Smooth muscle cell (in vitro differentiated cells): ENCODE measurements around the gene ZNRF2. TPM values are rescaled to one million over a fixed set of nuclear protein-coding genes. Genes with fewer than 3 reads are reported as not detected.

Experiments used
- DNase-seq: peaks from one replicate; lab custom pipeline; 2025; ENCODE audit not compliant: unreplicated experiment; lab: John Stamatoyannopoulos, UW
- H2AFZ ChIP-seq: fragments of 200-600 bp; sonication (generic); 2 replicates; pipeline ENCODE4 v1.6.0; 2016; ENCODE audit warnings: antibody characterized with exemption, low read depth, mild to moderate bottlenecking
- H3F3A ChIP-seq: fragments of 200-600 bp; sonication (generic); 2 replicates; pipeline ENCODE4 v1.6.0; 2017; ENCODE audit warnings: antibody characterized with exemption, low read depth
- H3K27ac ChIP-seq: fragments of 200-600 bp; sonication (generic); 2 replicates; pipeline ENCODE4 v1.5.1; 2016; ENCODE audit warnings: low read depth, mild to moderate bottlenecking
- H3K27me3 ChIP-seq: fragments of 200-600 bp; sonication (generic); 2 replicates; pipeline ENCODE4 v1.6.1; 2016; ENCODE audit warnings: low read depth, mild to moderate bottlenecking
- H3K36me3 ChIP-seq: fragments of 200-600 bp; sonication (generic); 2 replicates; pipeline ENCODE4 v1.5.1; 2016; ENCODE audit warnings: low read depth
- H3K4me1 ChIP-seq: fragments of 200-600 bp; sonication (generic); 2 replicates; pipeline ENCODE4 v1.5.1; 2016; ENCODE audit warnings: low read depth
- H3K4me2 ChIP-seq: fragments of 200-600 bp; sonication (generic); 2 replicates; pipeline ENCODE4 v1.6.0; 2016; ENCODE audit warnings: mild to moderate bottlenecking
- H3K4me3 ChIP-seq: fragments of 200-600 bp; sonication (generic); 2 replicates; pipeline ENCODE4 v1.5.1; 2016; ENCODE audit warnings: mild to moderate bottlenecking
- H3K79me2 ChIP-seq: fragments of 200-600 bp; sonication (generic); 2 replicates; pipeline ENCODE4 v1.6.0; 2016; ENCODE audit warnings: low read depth, mild to moderate bottlenecking
- H3K9ac ChIP-seq: fragments of 200-600 bp; sonication (generic); 2 replicates; pipeline ENCODE4 v1.6.0; 2016; ENCODE audit warnings: low read depth
- H3K9me3 ChIP-seq: fragments of 200-600 bp; sonication (generic); replicated peaks from 2 replicates; pipeline ENCODE4 v1.5.1; 2016; ENCODE audit warnings: low read depth
- H4K20me1 ChIP-seq: fragments of 200-600 bp; sonication (generic); 2 replicates; pipeline ENCODE4 v1.6.0; 2016; ENCODE audit warnings: low read depth
- WGBS: methylation state at CpG from one replicate; pipeline ENCODE4 v1.1.7; 2016; ENCODE audit warnings: low lambda C conversion rate; 5-methylcytosine and 5-hydroxymethylcytosine counted together
- polyA plus RNA-seq: library from polyadenylated mRNA; unstranded; fragments of >200 nt; fragmentation: Nextera tagmentation; extraction: Ambion mirVana; gene quantifications from 2 replicates; pipeline ENCODE4 v1.2.1, GENCODE V29; 2016
- total RNA-seq: library from RNA; depleted of rRNA; stranded (reverse); fragments of >200 nt; gene quantifications from 2 replicates; pipeline ENCODE4 v1.2.3, GENCODE V29; 2014
- TF ChIP-seq, protein P1 (sequence below): fragments of 200-600 bp; sonication (generic); IDR thresholded peaks from 2 replicates; pipeline ENCODE4 v1.5.1; 2017; ENCODE audit warnings: borderline replicate concordance, mild to moderate bottlenecking, antibody characterized with exemption; ENCODE audit not compliant: insufficient read depth, poor library complexity, severe bottlenecking

Gene ZNRF2
- total and polyA plus RNA-seq, 2 experiments from 2014 or later: 2.1 to 13.5 TPM

DNA sequence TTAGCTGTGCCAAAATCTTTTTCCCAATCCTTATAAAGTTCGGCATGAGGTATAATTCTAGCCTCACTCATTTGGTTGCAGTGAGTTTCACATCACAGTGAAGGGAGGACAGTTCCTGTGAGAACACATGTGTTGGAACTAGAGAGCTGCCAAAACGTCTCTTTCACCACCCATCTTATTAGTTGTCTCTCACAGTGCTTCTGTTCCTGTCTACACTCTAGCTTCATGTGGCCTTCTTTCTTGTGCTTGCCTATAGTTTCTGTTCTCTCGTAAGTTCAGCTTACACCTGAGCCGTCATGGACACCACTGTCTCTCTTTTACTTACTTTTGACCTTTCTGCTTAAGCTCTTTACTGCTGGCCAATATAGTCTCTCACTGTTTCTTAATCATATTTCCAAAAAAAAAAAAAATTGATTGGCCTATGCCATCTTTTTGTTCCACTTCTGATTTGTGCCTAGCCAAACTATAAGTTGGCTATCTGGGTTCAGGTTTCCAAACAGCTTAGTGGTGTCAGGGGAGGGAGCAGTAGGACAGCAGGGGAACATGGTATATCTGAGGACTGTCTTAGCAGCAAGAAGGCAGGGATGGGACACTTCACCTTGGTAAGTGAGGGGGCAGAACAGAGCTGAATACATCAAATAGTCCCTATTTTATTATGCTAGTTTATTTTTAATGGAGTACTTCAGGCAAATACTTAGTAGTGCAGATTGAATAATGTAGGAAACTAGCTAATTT lies 38.0 kb downstream of the ZNRF2 start:
- Histone ChIP-seq H3K9me3 (no peaks in the 10 kb centered on the region), H3F3A (no peaks in the 10 kb centered on the region), H3K4me2 (no peak overlapping the region), H3K4me1 (peaks cover 12% of the 10 kb centered on the region), H4K20me1 (no peaks in the 10 kb centered on the region), H3K4me3 (no peak overlapping the region), H3K36me3 (no peaks in the 10 kb centered on the region), H3K79me2 (peaks cover 13% of the 10 kb centered on the region), H3K9ac (no peak overlapping the region), H2AFZ (no peak overlapping the region), H3K27ac (no peak overlapping the region), H3K27me3 (no peaks in the 10 kb centered on the region)
- no peak for DNase-seq
- TF ChIP-seq, protein P1, sequence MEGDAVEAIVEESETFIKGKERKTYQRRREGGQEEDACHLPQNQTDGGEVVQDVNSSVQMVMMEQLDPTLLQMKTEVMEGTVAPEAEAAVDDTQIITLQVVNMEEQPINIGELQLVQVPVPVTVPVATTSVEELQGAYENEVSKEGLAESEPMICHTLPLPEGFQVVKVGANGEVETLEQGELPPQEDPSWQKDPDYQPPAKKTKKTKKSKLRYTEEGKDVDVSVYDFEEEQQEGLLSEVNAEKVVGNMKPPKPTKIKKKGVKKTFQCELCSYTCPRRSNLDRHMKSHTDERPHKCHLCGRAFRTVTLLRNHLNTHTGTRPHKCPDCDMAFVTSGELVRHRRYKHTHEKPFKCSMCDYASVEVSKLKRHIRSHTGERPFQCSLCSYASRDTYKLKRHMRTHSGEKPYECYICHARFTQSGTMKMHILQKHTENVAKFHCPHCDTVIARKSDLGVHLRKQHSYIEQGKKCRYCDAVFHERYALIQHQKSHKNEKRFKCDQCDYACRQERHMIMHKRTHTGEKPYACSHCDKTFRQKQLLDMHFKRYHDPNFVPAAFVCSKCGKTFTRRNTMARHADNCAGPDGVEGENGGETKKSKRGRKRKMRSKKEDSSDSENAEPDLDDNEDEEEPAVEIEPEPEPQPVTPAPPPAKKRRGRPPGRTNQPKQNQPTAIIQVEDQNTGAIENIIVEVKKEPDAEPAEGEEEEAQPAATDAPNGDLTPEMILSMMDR: no peak
- WGBS: 82% methylated on average over 4 of the region's 4 CpGs

DNA sequence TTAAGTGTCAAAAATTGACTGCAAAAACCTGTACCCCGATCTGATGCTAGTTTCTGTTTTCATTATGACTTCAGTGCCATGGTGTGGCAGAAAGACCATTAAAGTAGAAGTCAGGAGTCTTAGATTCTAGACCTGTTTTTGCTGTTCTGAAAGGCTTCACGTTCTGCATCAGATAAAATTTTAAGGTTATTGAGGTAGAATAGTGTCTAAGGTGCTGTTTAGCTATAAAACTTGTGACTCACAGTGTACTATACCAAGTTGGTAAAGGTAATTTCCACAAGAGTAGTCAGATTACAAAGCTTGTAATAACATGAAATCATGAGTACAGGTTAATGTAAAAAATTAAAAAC lies 38.6 kb downstream of the ZNRF2 start:
- DNase-seq: no peak
- no peak overlapping the region for H3K4me2 ChIP-seq
- 77% methylated on average over 2 of the region's 2 CpGs for WGBS
- no peak overlapping the region for H3K4me3 ChIP-seq
- no peaks in the 10 kb centered on the region for H3K9me3 ChIP-seq
- no peak overlapping the region for H3K9ac ChIP-seq
- no peak overlapping the region for H3K27ac ChIP-seq
- TF ChIP-seq, protein P1: no peak
- H3K4me1 ChIP-seq: peaks cover 12% of the 10 kb centered on the region
- no peaks in the 10 kb centered on the region for H3K36me3 ChIP-seq
- H4K20me1 ChIP-seq: no peaks in the 10 kb centered on the region
- H3K27me3 ChIP-seq: no peaks in the 10 kb centered on the region
- no peak overlapping the region for H2AFZ ChIP-seq
- H3F3A ChIP-seq: no peaks in the 10 kb centered on the region
- peaks cover 12% of the 10 kb centered on the region for H3K79me2 ChIP-seq

DNA sequence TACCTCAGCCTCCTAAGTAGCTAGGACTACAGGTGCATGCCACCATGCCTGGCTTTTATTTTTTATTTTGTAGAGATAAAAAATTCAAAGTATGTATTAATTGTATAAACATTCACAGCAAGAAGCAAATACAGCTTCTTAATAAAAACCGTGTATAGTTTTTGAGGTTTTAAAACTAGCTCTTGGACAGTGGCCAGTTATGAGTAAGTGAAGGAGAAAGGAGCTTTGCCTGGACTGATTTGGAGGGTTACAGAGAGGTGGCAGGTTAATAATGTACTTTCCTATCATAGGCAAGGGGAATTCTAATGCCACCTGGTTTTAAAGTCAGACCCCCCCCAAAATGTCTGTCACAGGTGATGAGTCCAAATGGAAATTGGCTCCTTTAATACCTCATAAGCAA lies 43.4 kb downstream of the ZNRF2 start:
- Histone ChIP-seq H3K4me3 (no peak overlapping the region), H3K79me2 (peaks cover 11% of the 10 kb centered on the region)

More for the DNA sequence above, 43.4 kb downstream of the ZNRF2 start:
- no peaks in the 10 kb centered on the region for H3K9me3 ChIP-seq
- TF ChIP-seq, protein P1: no peak
- no peak overlapping the region for H3K9ac ChIP-seq
- H3K27ac ChIP-seq: no peak overlapping the region
- WGBS: 81% methylated on average over 1 of the region's 1 CpG
- H3K27me3 ChIP-seq: no peaks in the 10 kb centered on the region
- H3K4me1 ChIP-seq: no peaks in the 10 kb centered on the region
- no peak overlapping the region for H2AFZ ChIP-seq
- no peaks in the 10 kb centered on the region for H3F3A ChIP-seq
- no peaks in the 10 kb centered on the region for H3K36me3 ChIP-seq
- H3K4me2 ChIP-seq: no peak overlapping the region
- DNase-seq: no peak
- H4K20me1 ChIP-seq: no peaks in the 10 kb centered on the region
